GM20431 (cell line): ENCODE measurements around the gene KLHL8.

Source experiments
- in situ Hi-C: fragments of 300-500 bp; cut with MseI, MboI; formaldehyde crosslinking; loops from one replicate; pipeline ENCODE4 v1.15.0; 2020; ENCODE audit warnings: low sequenced_read_pairs; ENCODE audit not compliant: unreplicated experiment

Gene KLHL8

GRCh38 chr4:87220094-87220822, at the start of gene KLHL8:
Gene KLHL8, minus strand, starts transcription at chr4:87220618. Its CDS starts 25,079 bp downstream, at chr4:87195539.
- in situ Hi-C loops = no loop called here

- in situ Hi-C loops = no loop called here
Observed at GRCh38 chr4:87270144-87270543, 49.7 kb upstream of the KLHL8 start.

- in situ Hi-C loops = no loop called here
Observed at GRCh38 chr4:87268411-87268810, 48.0 kb upstream of the KLHL8 start.

- in situ Hi-C loops = no loop called here
Observed at GRCh38 chr4:87266986-87267385, 46.6 kb upstream of the KLHL8 start.

- in situ Hi-C loops = no loop called here
Observed at GRCh38 chr4:87262886-87263285, 42.5 kb upstream of the KLHL8 start.

- in situ Hi-C loops = no loop called here
Observed at GRCh38 chr4:87260477-87260876, 40.1 kb upstream of the KLHL8 start.

GRCh38 chr4:87258677-87259076, 38.3 kb upstream of the KLHL8 start:
- in situ Hi-C loops = no loop called here

- in situ Hi-C loops = no loop called here
Observed at GRCh38 chr4:87257523-87257922, 37.1 kb upstream of the KLHL8 start.

- in situ Hi-C loops = no loop called here
Observed at GRCh38 chr4:87255755-87256154, 35.3 kb upstream of the KLHL8 start.

- in situ Hi-C loops = no loop called here
Observed at GRCh38 chr4:87251106-87251505, 30.7 kb upstream of the KLHL8 start.

- in situ Hi-C loops = no loop called here
Observed at GRCh38 chr4:87250294-87250693, 29.9 kb upstream of the KLHL8 start.

GRCh38 chr4:87249332-87250019, 29.1 kb upstream of the KLHL8 start:
- in situ Hi-C loops = loop anchor here (25.0 kb wide), 1 partner anchor 337 kb away; no protein-coding TSS in a partner anchor

GRCh38 chr4:87243426-87244053, 23.1 kb upstream of the KLHL8 start:
- in situ Hi-C loops = loop anchor here (25.0 kb wide), 1 partner anchor 331 kb away; no protein-coding TSS in a partner anchor

- in situ Hi-C loops = loop anchor here (25.0 kb wide), 1 partner anchor 329 kb away; no protein-coding TSS in a partner anchor
Observed at GRCh38 chr4:87241336-87241735, 20.9 kb upstream of the KLHL8 start.

- in situ Hi-C loops = loop anchor here (25.0 kb wide), 1 partner anchor 328 kb away; no protein-coding TSS in a partner anchor
Observed at GRCh38 chr4:87240341-87240740, 19.9 kb upstream of the KLHL8 start.

- in situ Hi-C loops = loop anchor here (25.0 kb wide), 1 partner anchor 328 kb away; no protein-coding TSS in a partner anchor
Observed at GRCh38 chr4:87239821-87240220, 19.4 kb upstream of the KLHL8 start.

GRCh38 chr4:87239194-87239593, 18.8 kb upstream of the KLHL8 start:
- in situ Hi-C loops = loop anchor here (25.0 kb wide), 1 partner anchor 327 kb away; no protein-coding TSS in a partner anchor

- in situ Hi-C loops = loop anchor here (25.0 kb wide), 1 partner anchor 325 kb away; no protein-coding TSS in a partner anchor
Observed at GRCh38 chr4:87236861-87237260, 16.4 kb upstream of the KLHL8 start.

- in situ Hi-C loops = loop anchor here (25.0 kb wide), 1 partner anchor 323 kb away; no protein-coding TSS in a partner anchor
Observed at GRCh38 chr4:87235020-87235671, 14.7 kb upstream of the KLHL8 start.

- in situ Hi-C loops = loop anchor here (25.0 kb wide), 1 partner anchor 320 kb away; no protein-coding TSS in a partner anchor
Observed at GRCh38 chr4:87232216-87232615, 11.8 kb upstream of the KLHL8 start.
